ENCODE data around the gene RAET1G. TPM values are rescaled to one million over a fixed set of nuclear protein-coding genes. Genes with fewer than 3 reads are reported as not detected.

RAET1G gene
- total and polyA plus RNA-seq, 2 of the 13 experiments (the other 11 are each of a cell fraction or from before 2014, with no cell fraction given) = not detected

- H4K20me1 ChIP-seq (ENCODE audit: insufficient read depth, low read length) = no peaks in the 10 kb centered on the region
- ChIA-PET CTCF (ENCODE audit: low intra/inter-chr PET ratio, low total read pairs) (no interaction called here), POLR2A (no interaction called here)
- no peaks in the 10 kb centered on the region for H3K36me3 ChIP-seq (replicated peaks in 1 of 2; ENCODE audit: control insufficient read depth in 1 of 2, insufficient read depth in 2 of 2, low read length in 2 of 2)
- DNase-seq (ENCODE audit: low spot score) (no peak), FAIRE-seq (no peak), ATAC-seq (no peak)
- no TSS peak for BruUV-seq (replicated peaks)
- 32% methylated on average over 9 of the region's 9 CpGs for WGBS (ENCODE audit: low lambda C conversion rate)
- H3K27ac ChIP-seq (ENCODE audit: extremely low read length, insufficient read depth, low read length) = no peak overlapping the region
- no peak overlapping the region for H2AFZ ChIP-seq (ENCODE audit: low read length)
- no peak overlapping the region for H3K4me3 ChIP-seq (replicated peaks in 1 of 3; ENCODE audit: insufficient read depth in 1 of 3, low read depth in 2 of 3, low read length in 3 of 3)
- H3K4me2 ChIP-seq (ENCODE audit: low read depth, low read length) = no peak overlapping the region
- no peaks in the 10 kb centered on the region for H3K4me1 ChIP-seq (ENCODE audit: insufficient read depth, low read length)
- intact Hi-C loops (cut with micrococcal nuclease; ENCODE audit: unreplicated experiment) (no loop called here), in situ Hi-C loops (cut with HindIII; ENCODE audit: extremely low pct_ligation_motif_present, low pct_unique_long_range_greater_than_20kb) (no loop called here)
- no peaks in the 10 kb centered on the region for H3K79me2 ChIP-seq (ENCODE audit: insufficient read depth, low read length)
- H3K9ac ChIP-seq (ENCODE audit: insufficient read depth, low read depth, low read length) = no peak overlapping the region
- peaks cover 3 to 38% of the 10 kb centered on the region in 2 experiments; a peak in 4 of 5 replicates for H3K27me3 ChIP-seq (ENCODE audit: control insufficient read depth in 1 of 2, insufficient read depth in 2 of 2, low read length in 2 of 2)
- peaks cover 5% of the 10 kb centered on the region for H3K9me3 ChIP-seq (ENCODE audit: low read length)
- TF ChIP-seq SOX6 (IDR thresholded peaks at IDR 0.05) (peak; percentile 62; the same call in 1 of the 2 replicates), SOX6 (CRISPR knock-in tag; IDR thresholded peaks at IDR 0.05) (no peak), ZNF788 (CRISPR knock-in tag; IDR thresholded peaks at IDR 0.05; ENCODE audit: borderline replicate concordance) (no peak), MNT (IDR thresholded peaks at IDR 0.05) (peak; percentile 35; the same call in 1 of the 2 replicates), ZFYVE20 (CRISPR knock-in tag; IDR thresholded peaks at IDR 0.05; ENCODE audit: borderline replicate concordance, low read depth) (no peak), ZNF724P (CRISPR knock-in tag; IDR thresholded peaks at IDR 0.05; ENCODE audit: borderline replicate concordance) (no peak), SPEN (CRISPR knock-in tag; IDR thresholded peaks at IDR 0.05; ENCODE audit: low read depth) (no peak), ZNF234 (CRISPR knock-in tag; conservative IDR thresholded peaks at IDR 0.05) (no peak), FOXC1 (CRISPR knock-in tag; IDR thresholded peaks at IDR 0.05; ENCODE audit: borderline replicate concordance) (no peak)
Observed at GRCh38 chr6:149913540-149914240, 9.2 kb downstream of the RAET1G start.
